ENCODE data around the gene MRPL49. TPM values are rescaled to one million over a fixed set of nuclear protein-coding genes. Genes with fewer than 3 reads are reported as not detected.

The MRPL49 gene
- polyA plus RNA-seq (ENCODE audit: insufficient read length), result 24.2 TPM

DNA sequence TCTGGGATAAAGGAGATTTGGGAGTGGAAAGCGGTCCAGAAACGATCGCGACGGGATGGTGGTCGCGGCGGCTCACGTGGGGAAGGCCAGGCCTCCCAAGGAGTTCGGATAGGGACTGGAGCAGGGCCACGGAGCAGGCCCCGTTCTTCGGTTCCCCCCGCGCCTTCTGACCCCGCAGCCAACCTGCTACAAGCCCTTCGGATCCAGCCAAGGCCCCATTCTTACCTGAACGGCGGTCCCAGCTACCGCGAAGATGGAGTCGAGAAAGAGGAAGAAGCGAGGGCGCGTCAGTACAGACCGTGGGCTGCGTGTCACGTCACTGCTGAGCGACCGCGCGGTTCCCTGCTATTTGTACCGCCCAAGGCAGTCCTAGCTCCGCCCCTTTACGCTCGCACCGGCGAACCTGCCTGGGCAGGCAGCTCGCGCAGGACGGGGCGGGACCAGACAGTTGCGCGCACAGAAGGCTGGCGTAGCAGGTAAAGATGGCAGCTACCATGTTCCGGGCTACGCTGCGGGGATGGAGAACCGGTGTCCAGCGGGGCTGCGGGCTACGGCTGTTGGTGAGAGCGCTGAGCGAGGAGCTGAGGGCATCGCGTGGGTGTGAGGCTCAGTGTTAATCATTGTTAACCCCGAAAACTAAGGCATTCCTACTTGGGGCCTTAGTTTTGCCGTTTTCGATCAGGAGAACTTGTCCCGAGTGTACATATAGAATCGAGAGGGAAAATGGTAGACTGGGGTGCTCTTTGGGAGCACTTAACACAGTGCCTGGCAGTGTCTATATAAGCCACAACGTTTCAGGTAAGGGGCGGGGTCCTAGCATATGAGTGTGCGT lies at the start of gene MRPL49, which contains the start of gene FAU:
Gene MRPL49, plus strand, starts transcription at position 457 of the 832 bp plus-strand sequence. Its CDS starts 26 bp downstream, at position 483.
Gene FAU, minus strand, starts transcription at position 270 of the 832 bp plus-strand sequence. CDS start 321 bp downstream, outside the sequence.
- DNase-seq (ENCODE audit: low read depth), result peak; percentile 91

DNA sequence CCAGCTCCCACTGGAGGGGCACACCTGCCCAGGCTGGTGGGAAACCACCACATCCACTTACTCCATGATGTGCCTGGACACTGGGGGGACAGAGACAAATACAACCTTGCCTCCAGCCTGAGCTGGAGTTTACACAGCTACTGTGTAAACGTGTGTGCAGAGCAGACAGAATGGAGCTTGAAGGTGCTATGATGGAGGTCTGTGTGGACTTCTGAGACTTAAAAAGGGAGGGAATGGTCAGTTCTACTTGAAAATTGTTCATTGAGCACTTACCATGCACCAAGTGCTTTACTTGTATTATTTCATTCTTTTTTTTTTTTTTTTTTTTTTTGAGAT lies 49.5 kb upstream of the MRPL49 start:
- no peak for DNase-seq (ENCODE audit: low read depth)

DNA sequence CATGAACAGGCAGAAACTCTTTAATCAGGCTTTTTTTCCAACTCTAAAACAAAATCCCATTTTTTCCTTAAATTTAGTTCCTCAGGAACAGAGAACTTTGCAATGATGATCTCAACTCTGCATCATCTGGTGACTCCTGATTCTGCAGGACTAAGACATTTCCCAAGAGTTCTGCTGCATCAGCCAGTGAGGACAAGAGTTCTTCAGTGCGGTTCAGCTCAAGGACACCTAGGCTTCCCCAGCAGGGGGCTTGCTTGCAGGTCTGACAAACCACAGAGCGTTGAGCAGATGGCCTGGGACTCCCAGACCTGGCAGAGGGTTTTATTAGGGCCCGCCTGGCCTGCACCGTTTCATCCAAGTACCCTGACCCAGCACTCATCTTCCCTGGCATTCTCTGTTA lies 44.7 kb upstream of the MRPL49 start:
- no peak for DNase-seq (ENCODE audit: low read depth)

DNA sequence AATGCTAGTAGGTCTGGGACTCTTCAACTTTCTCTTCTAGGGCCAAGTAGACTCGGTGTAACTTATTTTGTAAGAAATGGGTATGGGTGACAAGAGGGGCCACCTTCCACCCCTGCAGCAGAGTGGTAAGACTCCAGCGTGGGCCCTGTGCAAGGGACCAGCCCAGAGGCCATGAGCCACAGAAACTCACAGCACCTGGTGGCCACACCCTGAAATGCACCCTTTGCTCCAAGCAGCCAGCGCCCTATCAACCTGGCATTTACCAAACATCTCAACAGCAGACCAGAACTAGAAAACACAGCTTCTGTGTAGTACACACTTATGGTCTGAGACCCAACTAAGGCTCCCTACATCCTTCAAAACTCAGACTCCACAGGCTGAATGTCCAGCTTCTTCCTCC lies 44.0 kb upstream of the MRPL49 start:
- DNase-seq (ENCODE audit: low read depth), result no peak

DNA sequence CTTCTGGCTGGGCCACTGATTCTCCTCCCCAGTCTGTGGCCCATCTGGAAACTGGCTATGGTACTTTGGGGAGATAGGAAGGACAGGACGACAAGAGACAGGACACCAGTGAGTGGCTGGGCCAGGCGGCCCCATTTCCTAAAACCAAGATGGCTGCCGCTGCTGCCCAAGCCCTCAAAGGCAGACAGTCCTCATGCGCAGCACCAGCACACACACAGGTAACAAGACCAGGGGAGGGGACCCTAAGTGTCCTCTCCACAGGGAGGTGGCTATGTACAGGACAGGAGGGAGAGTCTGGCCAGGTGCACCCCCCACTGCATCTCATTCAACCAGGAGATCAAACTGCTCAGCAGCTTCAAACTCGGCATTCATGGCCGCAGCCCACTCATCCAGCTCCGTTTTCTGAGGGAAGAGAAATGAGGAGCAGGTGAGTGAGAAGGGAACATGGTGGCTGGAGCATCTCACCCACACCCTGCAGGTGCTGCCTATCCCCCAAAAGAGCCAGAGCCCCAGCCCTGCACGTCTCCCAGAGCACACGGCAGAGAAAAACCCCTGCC lies 43.3 kb upstream of the MRPL49 start:
- no peak for DNase-seq (ENCODE audit: low read depth)

DNA sequence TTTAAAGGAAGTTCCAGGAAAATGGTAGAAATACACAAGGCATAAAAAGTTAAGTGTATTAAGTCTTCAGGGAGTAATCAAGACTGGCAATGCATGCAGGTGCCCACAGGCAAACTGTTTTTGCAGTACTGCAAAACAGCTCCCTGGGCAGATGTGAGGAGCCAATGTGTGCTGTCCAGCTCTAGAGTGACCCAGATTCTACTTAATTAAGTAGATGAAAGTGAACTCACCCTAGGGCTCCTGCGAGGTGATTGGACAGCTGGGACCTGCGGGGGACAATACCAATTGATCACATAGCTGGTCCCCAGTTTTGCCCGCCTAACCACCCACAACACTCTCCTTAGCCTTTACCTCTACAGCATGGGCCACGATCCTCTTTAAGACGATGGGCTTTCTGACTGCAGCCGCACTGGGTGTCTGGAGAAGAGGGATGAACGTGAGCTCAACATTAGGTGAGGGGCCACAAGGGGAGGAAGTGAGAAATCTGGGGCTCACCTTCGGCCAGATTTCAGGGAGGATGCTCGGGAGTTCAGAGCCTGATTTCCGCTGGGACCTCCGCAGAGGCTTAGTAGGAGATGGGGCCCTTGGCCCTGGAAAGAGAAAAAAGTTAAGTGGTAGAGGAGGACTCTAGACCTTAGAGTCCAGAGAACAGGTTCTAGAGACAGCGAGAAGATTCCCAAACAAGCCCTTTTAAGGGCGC lies 38.8 kb upstream of the MRPL49 start:
- no peak for DNase-seq (ENCODE audit: low read depth)

DNA sequence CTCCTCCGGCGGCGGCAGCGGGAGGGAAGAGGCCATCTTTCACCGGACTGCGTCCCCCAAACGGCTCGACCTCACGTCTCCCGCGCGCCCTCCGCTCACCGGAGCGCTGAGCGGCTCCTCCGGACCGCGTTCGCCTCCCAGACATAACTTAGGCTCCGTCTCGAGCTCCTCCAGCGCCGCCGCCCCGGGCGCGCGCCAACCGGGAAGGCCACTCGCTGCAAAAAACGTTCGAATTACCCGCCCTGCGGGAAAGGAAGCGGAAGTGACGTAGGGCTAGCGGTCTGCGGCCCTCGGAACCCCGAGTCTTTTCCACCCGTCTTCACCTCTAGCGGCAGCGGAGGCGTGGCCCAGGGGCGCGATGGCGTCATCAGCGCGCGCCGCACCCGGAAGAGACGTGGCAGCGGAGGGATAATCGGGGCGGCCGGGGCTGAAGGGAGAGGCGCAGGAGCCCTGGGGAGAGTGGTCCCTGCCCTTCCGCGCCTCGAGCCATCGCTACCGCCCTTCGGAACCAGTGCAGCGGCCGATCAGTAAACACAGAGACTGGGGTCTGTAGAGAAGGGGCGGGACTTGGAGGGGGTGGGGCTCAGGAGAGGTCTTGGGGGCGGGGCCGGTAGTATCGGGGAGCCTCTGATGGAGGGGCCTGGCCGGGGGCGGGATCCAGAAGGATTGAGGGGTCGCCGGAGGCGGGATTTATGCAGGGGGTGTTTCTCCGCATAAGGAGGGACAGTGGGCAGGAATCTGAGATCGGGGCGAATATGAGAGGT lies 38.1 kb upstream of the MRPL49 start, which contains the start of the genes CDCA5 and ZFPL1:
Gene CDCA5, minus strand, starts transcription at position 207 of the 764 bp plus-strand sequence. Its CDS starts 62 bp downstream, at position 145.
Gene ZFPL1, plus strand, starts transcription at position 389 of the 764 bp plus-strand sequence. CDS start 477 bp downstream, outside the sequence.
- DNase-seq (ENCODE audit: low read depth), result peak; percentile 92

DNA sequence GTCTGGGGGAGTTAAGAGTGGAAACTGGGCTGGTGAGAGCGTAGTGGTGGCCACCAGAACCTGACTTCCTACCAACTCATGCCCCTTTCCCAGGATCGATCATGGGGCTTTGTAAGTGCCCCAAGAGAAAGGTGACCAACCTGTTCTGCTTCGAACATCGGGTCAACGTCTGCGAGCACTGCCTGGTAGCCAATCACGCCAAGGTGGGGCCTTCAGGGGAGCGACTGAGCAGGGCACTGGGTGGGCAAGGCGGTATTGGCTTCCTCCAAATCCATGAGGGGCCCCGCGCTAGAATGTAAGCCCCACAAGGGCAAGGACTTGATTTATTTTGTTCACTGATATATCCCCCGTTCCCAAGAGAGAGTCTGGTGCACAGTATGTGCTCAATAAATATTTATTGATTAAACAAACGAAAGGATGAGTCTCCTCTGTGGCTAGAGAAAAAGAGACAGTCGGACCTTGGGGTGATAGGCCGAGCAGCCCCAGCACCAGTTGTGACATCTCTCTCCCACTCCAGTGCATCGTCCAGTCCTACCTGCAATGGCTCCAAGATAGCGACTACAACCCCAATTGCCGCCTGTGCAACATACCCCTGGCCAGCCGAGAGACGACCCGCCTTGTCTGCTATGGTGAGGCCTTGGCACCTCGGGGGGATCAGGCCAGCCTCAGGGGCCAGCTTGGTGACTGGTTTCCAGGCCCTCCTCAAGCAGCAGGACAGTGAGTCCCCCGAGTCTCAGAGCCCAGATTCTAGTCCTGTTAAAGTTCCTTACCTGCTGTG lies 37.3 kb upstream of the MRPL49 start:
- no peak for DNase-seq (ENCODE audit: low read depth)

DNA sequence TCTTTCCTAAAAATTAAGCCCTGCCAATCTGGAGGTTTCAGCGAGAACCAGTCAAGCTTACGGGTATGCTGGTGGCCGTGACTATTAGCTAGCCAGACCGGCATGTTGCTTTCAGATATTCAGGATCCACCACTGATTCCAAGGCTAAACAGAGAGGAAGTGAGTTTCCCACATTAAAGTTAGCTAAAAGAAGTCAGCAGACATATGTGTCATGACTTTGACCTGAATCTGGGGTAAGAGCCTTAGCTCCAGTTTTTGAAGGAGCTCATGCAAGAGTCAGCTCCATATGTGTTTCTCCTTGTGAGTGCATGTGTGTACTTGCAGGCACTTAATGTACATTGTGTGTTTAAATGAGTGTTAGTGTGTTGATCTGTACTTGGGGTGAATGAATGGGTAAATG lies 36.7 kb upstream of the MRPL49 start:
- DNase-seq (ENCODE audit: low read depth), result no peak

DNA sequence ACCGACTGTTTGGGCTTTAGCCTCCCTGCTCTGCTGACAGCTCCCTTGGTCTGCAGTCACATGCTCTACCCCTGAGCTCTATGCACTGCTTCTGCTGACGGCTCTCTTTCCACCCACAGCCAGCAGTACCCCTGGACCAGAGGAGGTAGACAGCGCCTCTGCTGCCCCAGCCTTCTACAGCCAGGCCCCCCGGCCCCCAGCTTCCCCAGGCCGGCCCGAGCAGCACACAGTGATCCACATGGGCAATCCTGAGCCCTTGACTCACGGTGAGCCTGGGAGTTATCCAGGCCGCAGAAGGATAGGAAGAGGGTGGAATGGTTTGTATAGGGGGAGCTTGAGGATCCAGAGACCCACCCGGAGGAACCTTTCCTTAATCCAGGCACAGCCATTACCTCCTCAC lies 35.3 kb upstream of the MRPL49 start:
- DNase-seq (ENCODE audit: low read depth), result no peak

DNA sequence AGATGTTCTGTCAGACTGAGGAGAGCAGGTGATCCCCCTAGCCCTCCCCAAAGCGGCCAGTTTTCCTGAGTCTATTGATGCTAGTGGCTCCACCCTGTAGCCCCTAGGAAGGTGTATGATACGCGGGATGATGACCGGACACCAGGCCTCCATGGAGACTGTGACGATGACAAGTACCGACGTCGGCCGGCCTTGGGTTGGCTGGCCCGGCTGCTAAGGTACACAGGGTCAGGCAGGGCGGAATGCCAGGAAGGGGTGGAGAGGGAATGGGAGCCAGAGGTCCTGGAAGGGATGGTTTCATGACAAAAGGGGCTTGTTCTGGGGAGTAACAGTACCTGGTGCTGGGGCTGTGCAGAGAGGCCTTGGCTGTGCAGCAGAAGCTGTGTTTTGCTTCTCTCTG lies 34.9 kb upstream of the MRPL49 start:
- DNase-seq (ENCODE audit: low read depth), result no peak

DNA sequence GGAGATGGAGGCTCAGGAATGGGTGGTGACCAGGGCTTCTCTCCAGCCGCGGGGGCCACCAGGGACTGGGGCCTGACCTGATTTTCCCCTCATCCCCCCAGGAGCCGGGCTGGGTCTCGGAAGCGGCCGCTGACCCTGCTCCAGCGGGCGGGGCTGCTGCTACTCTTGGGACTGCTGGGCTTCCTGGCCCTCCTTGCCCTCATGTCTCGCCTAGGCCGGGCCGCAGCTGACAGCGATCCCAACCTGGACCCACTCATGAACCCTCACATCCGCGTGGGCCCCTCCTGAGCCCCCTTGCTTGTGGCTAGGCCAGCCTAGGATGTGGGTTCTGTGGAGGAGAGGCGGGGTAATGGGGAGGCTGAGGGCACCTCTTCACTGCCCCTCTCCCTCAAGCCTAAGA lies 34.3 kb upstream of the MRPL49 start:
- DNase-seq (ENCODE audit: low read depth), result no peak

DNA sequence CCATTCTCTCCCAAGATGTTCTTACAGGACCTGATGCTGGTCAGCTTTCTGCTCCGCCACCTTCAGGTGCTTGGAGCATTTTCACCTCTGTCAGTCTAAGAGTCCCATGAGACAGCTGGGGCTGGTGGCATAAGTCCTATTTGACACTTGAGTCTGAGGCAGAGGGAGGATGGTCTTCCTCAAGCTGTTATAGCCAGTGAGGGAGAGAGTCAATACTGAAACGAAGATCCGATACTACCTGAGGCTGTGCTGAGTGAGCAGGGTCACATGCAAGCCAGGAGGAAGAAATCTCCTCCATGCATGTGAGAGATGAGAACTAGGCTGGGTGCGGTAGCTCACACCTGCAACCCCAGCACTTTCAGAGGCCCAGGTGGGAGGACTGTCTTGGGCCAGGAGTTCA lies 32.5 kb upstream of the MRPL49 start:
- no peak for DNase-seq (ENCODE audit: low read depth)

DNA sequence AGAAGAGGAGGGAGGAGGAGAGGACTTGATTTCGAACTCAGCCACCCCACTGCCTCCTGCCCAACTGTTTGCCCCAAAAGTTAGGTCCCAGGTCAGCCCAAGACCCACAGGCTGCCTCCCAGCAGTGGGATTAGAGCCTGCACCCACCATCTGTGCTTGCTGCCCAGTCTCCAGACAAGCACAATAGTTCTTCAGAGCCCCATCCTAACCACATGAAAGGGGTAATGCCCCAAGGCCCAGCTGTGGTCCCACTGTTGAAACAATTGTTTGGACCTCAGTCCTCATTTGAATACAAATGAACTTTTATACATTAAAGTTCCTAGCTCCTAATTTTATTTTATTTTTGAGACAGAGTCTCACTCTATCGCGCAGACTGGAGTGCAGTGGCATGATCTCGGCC lies 31.5 kb upstream of the MRPL49 start:
- no peak for DNase-seq (ENCODE audit: low read depth)

DNA sequence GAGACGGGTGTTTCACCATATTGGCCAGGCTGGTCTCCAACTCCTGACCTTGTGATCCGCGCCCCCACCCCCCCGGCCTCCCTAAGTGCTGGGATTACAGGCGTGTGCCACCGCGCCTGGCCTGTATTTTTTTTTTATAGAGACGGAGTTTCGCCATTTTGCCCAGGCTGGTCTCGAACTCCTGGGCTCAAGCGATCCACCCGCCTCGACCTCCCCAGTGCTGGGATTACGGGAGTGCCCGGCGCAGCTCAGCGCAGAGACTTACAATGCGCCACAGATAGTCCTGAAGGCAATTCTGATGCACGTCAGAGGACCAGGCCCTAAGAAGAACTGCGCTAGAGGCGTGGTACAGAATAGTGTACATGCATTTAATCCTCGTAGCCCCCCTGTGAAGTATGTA lies 26.7 kb upstream of the MRPL49 start:
- no peak for DNase-seq (ENCODE audit: low read depth)

DNA sequence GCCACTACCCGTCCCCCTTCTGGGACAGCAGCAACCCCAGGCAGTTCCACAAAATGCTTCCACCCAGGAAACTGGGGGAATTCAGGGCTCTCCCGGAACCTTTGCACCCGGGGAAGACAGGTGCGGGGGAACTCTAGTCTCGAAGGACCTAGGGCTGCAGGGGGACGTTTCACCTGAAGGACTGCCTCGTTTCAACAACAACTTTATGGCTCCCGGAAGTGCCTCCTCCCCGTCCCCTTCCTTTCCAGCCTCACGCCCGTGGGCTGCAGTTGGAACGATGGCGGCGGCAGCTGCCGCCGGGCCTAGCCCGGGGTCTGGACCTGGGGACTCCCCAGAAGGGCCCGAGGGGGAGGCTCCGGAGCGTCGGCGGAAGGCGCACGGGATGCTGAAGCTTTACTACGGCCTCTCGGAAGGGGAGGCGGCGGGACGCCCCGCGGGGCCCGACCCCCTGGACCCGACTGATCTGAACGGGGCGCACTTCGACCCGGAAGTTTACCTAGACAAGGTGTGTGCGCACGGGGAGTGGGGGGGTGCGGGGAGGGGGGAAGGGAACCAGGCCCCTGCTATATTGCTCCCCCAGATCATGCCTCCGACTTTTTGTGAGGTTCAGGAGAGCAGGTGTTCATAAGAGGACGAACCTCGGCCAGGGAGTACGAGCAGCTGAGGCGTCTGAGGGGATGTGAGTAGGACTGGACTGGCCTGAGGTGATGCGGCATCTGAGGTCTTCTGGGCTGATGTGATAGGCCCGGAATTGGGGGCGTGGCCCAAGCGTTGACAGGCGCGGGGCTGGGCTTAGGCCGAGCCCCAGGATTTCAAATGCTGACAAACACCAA lies 25.9 kb upstream of the MRPL49 start, which contains the start of gene VPS51:
Gene VPS51, plus strand, starts transcription at position 241 of the 833 bp plus-strand sequence. Its CDS starts 37 bp downstream, at position 278.
- DNase-seq (ENCODE audit: low read depth), result peak; percentile 77

DNA sequence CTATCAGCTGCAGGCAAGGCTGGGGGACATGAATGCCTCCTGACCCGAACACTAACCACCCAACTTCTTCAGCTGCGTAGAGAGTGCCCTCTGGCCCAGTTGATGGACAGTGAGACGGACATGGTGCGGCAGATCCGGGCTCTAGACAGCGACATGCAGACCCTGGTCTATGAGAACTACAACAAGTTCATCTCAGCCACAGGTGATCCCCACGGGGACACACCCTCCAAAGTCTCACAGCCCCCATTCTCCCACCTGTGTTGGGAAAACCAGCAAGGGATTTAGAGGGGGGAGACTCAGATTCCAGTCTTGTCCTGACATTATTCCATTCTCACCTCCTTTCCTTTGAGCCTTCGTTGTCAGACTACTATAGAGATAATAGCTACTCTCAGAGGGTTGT lies 25.2 kb upstream of the MRPL49 start:
- DNase-seq (ENCODE audit: low read depth), result no peak

DNA sequence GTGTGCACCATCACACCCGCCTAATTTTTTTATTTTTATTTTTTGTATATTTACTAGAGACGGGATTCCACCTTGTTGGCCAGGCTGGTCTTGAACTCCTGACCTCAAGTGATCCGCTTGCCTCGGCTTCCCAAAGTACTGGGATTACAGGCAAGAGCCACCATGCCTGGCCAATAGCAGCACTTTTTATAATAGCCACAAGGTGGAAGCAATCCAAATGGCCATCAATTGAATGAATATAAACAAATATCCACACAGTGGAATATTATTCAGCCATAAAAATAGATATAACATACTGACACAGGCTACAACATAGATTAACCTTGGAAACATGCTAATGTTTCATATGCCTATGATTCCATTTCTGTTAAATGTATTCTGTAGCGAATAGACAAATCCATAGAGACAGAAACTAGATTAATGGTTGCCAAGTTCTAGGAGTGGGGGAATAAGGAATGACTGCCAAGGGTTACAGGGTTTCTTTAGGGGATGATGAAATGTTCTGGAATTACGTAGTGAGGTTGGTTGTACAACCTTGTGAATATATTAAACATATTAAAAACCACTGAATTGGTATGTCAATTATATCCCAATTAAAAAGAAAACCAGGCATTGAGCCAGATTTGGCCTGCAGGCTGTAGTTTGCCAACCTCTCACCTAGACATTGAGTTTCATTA lies 21.3 kb upstream of the MRPL49 start:
- no peak for DNase-seq (ENCODE audit: low read depth)
